ENCODE results near the gene PILRA. TPM values are rescaled to one million over a fixed set of nuclear protein-coding genes. Genes with fewer than 3 reads are reported as not detected.
"Not testable (repeated sequence)": the region's sequence is repeated elsewhere in the genome, so short reads cannot be mapped to it uniquely, and the experiment has no call there.

The PILRA gene
- total RNA-seq, result 1 to 10 TPM; 5.8 to 9.5 (median 5.9) TPM

GRCh38 chr7:100373261-100373831 lies at the start of gene PILRA:
Gene PILRA, plus strand, starts transcription at chr7:100373487. Its CDS starts 170 bp downstream, at chr7:100373657.
- Histone ChIP-seq H3K9me3 (no peaks in the 10 kb centered on the region), H3K27ac (peak within 1 kb of the TSS in 3 of 4 donors; percentile 15 to 25 (median 22)), H3K4me3 (peak within 1 kb of the TSS in 1 of 4 donors; percentile 17), H3K27me3 (no peaks in the 10 kb centered on the region), H3K4me1 (peaks cover 0 to 11% (median 7%) of the 10 kb centered on the region in 4 donors), H3K36me3 (no peaks in the 10 kb centered on the region)
- no peak for DNase-seq
- TF ChIP-seq CTCF (IDR thresholded peaks at IDR 0.05) (no peak), POLR2A (IDR thresholded peaks at IDR 0.05) (no peak)

GRCh38 chr7:100324194-100324593 lies 49.1 kb upstream of the PILRA start:
- H3K36me3 ChIP-seq, H3K9me3 ChIP-seq, H3K27me3 ChIP-seq, H3K4me1 ChIP-seq, H3K27ac ChIP-seq, H3K4me3 ChIP-seq, DNase-seq: not testable (repeated sequence)

- not testable (repeated sequence) for DNase-seq, H3K36me3 ChIP-seq, H3K4me1 ChIP-seq, H3K27ac ChIP-seq, H3K4me3 ChIP-seq, H3K27me3 ChIP-seq, H3K9me3 ChIP-seq
These were observed 47.6 kb upstream of the PILRA start for GRCh38 chr7:100325671-100326070.

GRCh38 chr7:100326914-100327313 lies 46.4 kb upstream of the PILRA start:
- not testable (repeated sequence) for H3K9me3 ChIP-seq, H3K36me3 ChIP-seq, DNase-seq, H3K27me3 ChIP-seq, H3K4me1 ChIP-seq, H3K27ac ChIP-seq, H3K4me3 ChIP-seq

GRCh38 chr7:100335566-100336466 lies 37.5 kb upstream of the PILRA start:
- DNase-seq, result peak; percentile 87 to 96 (median 94)
- H3K27ac ChIP-seq, result peak overlapping the region; percentile 92 to 98 (median 96)
- peaks cover 0 to 11% (median 0%) of the 10 kb centered on the region in 4 donors for H3K4me1 ChIP-seq
- H3K9me3 ChIP-seq, H3K27me3 ChIP-seq: not testable (repeated sequence)
- H3K4me3 ChIP-seq, result peak overlapping the region; percentile 66 to 94 (median 84)
- TF ChIP-seq POLR2A (IDR thresholded peaks at IDR 0.05), result peak; percentile 99 to 100
- peak in 4 of 6 experiments; percentile 1 to 14 (median 3) for TF ChIP-seq CTCF (IDR thresholded peaks at IDR 0.05)
- H3K36me3 ChIP-seq, result peaks cover 0 to 11% (median 0%) of the 10 kb centered on the region in 3 donors

- Histone ChIP-seq H3K36me3 (peaks cover 0 to 15% (median 0%) of the 10 kb centered on the region in 3 donors), H3K4me1 (peaks cover 0 to 11% (median 0%) of the 10 kb centered on the region in 4 donors)
- not testable (repeated sequence) for DNase-seq, H3K27ac ChIP-seq, H3K27me3 ChIP-seq, H3K9me3 ChIP-seq, H3K4me3 ChIP-seq
These were observed 35.1 kb upstream of the PILRA start for GRCh38 chr7:100338083-100338696.

GRCh38 chr7:100341286-100341685 lies 32.0 kb upstream of the PILRA start:
- H3K27me3 ChIP-seq, H3K9me3 ChIP-seq, H3K27ac ChIP-seq, H3K4me3 ChIP-seq: not testable (repeated sequence)
- peaks cover 0 to 31% (median 0%) of the 10 kb centered on the region in 3 donors for H3K36me3 ChIP-seq
- peaks cover 0 to 19% (median 4%) of the 10 kb centered on the region in 4 donors for H3K4me1 ChIP-seq
- peak in 1 of 3 donors; percentile 62 for DNase-seq

- DNase-seq, result no peak
- Histone ChIP-seq H3K27ac (no peak overlapping the region), H3K36me3 (peaks cover 0 to 41% (median 0%) of the 10 kb centered on the region in 3 donors), H3K27me3 (no peaks in the 10 kb centered on the region), H3K4me3 (no peak overlapping the region), H3K9me3 (no peaks in the 10 kb centered on the region), H3K4me1 (peaks cover 0 to 11% (median 4%) of the 10 kb centered on the region in 4 donors)
- TF ChIP-seq POLR2A (IDR thresholded peaks at IDR 0.05) (no peak), CTCF (IDR thresholded peaks at IDR 0.05) (no peak)
These were observed 30.5 kb upstream of the PILRA start for GRCh38 chr7:100342765-100343164.

GRCh38 chr7:100344124-100344559 lies 29.1 kb upstream of the PILRA start:
- H3K27ac ChIP-seq, result peak overlapping the region; percentile 68 to 88 (median 80)
- peaks cover 0 to 48% (median 0%) of the 10 kb centered on the region in 3 donors for H3K36me3 ChIP-seq

More at GRCh38 chr7:100344124-100344559, 29.1 kb upstream of the PILRA start:
- not testable (repeated sequence) for DNase-seq, H3K27me3 ChIP-seq, H3K9me3 ChIP-seq, H3K4me3 ChIP-seq
- H3K4me1 ChIP-seq, result peaks cover 0 to 11% (median 4%) of the 10 kb centered on the region in 4 donors
